Fibroblast of skin of abdomen (primary cell): ENCODE measurements around the gene ONECUT1. TPM values are rescaled to one million over a fixed set of nuclear protein-coding genes. Genes with fewer than 3 reads are reported as not detected.
"Not testable (repeated sequence)": the region's sequence is repeated elsewhere in the genome, so short reads cannot be mapped to it uniquely, and the experiment has no call there.

Source experiments
- DNase-seq: peaks from one replicate; pipeline ENCODE4 v3.0.0-alpha.2; 2013
- polyA plus RNA-seq, 2 experiments: library from polyadenylated mRNA; unstranded; fragments of 120-200 nt; gene quantifications; one replicate each; pipeline ENCODE4 v1.2.1, GENCODE V29; 2013; ENCODE audit not compliant: insufficient read length in 2 of 2

The ONECUT1 gene
- not detected for polyA plus RNA-seq (2013, experiment 1 of 2; ENCODE audit: insufficient read length)
- not detected for polyA plus RNA-seq (2013, experiment 2 of 2; ENCODE audit: insufficient read length)

DNA sequence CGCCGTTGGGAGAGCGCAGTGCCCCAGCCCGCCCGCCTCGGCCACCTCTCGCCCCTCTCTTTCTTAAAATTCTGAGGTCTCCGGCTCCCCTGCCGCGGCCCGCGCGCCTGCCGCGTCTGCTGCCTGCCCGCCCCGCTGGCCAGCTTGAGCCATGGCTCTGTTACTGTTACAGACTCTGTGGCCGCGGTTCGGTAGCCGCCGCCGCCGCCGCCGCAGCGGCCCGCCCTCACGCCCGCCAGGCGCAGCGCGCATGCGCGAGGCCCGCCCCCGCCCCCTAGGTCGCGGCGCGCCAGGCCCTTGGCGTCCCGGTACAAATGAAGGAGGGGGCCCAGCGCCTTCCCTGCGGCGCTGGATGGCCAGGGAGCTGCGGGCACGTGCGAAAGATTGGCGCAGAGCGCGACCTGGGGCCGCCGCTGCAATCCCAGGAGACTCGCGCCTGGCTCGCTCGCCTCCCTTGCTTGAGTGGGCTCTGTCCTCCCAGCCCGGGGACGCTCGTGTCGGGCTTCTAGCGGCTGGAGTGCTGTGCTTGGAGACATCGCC lies at the start of gene ONECUT1:
Gene ONECUT1, minus strand, starts transcription at position 168 of the 540 bp plus-strand sequence. CDS start 452 bp downstream, outside the sequence.
- peak; percentile 42 for DNase-seq

DNA sequence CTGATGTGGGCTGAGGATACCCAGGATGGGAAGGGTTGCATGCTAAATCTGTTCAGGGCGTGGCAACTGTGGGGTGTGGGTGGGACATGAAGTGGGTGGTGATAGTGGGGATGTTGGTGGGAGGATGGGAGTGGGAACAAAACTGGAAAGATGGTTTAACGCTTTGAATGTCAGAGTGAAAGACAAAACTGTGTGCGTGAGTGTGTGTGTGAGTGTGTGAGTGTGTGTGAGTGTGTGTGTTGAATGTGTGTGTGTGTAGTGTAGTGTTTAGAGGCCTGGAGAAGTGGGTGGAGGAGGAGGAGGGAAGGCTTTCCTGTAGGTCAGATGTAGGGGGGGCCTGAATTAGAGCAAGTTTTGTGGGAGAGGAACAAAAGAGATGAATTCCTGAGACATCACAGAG lies 44.2 kb upstream of the ONECUT1 start:
- no peak for DNase-seq

DNA sequence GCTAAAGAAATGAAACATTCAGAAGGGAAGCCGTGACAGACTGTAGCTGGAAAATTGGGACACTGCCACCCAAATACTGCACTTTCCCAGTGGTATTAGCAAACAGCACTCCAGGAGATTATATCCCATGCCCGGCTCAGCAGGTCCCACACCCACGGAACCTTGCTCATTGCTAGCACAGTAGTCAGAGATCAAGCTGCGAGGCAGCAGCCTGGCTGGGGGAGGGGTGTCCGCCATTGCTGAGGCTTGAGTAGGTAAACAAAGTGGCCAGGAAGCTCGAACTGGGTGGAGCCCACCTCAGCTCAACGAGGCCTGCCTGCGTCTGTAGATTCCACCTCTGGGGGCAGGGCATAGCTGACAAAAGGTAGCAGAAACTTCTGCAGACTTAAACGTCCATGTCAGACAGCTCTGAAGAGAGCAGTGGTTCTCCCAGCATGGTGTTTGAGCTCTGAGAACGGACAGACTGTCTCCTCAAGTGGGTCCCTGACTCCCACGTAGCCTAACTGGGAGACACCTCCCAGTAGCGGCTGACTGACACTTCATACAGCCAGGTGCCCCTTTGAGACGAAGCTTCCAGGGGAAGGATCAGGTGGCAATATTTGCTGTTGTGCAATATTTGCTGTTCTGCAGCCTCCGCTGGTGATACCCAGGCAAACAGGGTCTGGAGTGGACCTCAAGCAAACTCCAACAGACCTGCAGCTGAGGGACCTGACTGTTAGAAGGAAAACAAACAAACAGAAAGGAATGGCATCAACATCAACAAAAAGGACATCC lies 34.2 kb upstream of the ONECUT1 start:
- not testable (repeated sequence) for DNase-seq

DNA sequence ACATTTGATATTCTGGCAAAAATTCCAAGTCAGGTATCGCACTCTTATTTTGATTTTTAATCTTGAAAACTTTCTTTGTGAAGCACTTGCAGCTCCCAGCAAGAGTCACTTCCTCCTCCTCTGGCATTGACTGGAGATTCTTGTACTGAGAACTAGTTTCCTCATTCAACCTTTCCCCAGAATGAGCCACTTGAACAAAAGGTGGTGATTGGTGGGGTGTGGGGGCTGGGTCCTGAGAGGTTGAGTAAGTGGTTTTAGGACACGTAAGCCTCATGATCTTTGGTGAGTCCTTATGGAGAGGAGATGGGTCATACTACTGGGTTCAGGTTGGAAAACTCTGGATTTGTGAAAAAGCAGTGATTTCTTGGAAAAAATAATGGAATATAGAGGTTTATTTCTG lies 32.3 kb upstream of the ONECUT1 start:
- DNase-seq: no peak

DNA sequence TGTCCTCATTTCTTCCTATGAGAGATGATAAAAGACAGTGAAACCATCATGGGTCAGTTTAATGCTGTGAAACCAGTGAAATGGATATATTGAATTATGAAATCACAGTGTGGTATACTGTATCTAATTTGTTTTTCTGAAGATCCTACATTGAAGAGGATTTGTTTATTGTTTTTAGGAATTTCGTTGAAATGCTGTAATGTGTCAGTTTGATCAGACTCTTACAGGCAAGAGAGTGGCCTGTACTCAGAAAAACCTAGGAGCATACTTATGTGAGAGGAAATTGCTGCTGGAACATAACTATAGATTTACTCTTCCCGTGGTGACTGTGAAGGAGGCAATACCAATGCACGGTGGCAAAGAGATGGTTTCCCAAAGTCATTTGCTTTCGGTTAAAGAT lies 29.1 kb upstream of the ONECUT1 start:
- no peak for DNase-seq

DNA sequence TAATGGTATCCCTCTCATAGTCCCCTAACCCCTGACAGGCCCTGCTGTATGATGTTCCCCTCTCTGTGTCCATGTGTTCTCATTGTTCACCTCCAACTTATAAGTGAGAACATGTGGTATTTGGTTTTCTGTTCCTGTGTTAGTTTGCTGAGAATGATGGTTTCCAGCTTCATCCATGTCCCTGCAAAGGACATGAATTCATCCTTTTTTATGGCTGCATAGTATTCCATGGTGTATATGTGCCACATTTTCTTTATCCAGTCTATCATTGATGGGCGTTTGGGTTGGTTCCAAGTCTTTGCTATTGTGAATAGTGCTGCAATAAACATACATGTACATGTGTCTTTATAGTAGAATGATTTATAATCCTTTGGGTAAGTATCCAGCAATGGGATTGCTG lies 25.8 kb upstream of the ONECUT1 start:
- not testable (repeated sequence) for DNase-seq

DNA sequence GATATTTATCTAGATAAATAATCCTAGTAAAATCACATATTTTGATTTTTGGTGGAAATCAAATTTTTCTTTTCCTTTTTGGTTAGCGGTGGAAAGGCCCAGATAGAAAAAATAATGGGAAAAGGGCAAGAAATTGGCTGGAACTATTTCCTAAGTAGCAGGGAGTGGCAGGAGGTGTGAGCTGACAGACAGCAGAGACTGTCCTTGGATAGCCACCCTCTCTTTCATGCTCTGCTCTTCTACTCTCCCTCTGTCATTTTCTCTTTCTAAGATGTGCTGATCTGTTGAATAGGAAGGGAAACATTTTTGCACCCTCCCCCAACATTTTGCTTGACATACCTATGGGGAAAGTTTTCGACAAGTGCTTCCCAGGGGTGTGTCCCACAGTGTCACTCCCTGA lies 18.9 kb upstream of the ONECUT1 start:
- no peak for DNase-seq

DNA sequence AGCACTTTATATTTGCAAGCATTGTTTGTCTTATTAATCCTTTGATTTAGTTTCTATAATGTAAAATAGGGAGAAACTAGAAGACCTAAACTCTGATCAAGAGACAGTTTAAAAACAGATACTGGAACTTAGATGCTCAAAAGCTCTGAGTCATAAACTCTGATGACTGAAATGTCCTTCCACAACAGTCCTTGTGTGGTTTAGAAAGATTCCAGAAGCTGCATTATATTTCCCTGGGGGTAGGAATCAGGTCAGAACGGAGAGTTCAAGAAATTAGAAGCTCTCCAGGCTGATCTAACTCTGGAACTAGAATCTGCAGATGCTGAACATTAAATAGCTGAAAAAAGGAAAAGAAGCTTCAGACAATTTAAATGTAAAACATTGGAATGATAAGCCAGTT lies 18.3 kb upstream of the ONECUT1 start:
- no peak for DNase-seq

DNA sequence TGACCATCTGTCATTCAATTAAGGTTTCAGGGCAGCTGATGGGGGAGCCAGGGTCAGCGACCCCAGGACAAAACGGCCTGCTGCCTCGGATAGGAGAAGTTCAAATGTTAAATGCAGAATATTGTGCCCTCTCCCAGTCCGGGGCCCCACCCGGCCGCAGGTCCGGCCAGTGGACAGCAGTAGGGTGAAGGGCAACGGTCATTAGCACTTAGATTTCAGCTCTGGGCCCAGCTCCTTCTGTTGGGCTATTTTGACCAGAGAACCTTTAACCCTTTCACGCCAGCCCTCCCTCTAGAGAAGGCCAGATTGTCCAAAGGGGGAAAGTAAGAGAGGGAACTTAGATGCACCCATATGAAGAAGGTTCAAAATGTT lies 16.1 kb upstream of the ONECUT1 start:
- DNase-seq: no peak

DNA sequence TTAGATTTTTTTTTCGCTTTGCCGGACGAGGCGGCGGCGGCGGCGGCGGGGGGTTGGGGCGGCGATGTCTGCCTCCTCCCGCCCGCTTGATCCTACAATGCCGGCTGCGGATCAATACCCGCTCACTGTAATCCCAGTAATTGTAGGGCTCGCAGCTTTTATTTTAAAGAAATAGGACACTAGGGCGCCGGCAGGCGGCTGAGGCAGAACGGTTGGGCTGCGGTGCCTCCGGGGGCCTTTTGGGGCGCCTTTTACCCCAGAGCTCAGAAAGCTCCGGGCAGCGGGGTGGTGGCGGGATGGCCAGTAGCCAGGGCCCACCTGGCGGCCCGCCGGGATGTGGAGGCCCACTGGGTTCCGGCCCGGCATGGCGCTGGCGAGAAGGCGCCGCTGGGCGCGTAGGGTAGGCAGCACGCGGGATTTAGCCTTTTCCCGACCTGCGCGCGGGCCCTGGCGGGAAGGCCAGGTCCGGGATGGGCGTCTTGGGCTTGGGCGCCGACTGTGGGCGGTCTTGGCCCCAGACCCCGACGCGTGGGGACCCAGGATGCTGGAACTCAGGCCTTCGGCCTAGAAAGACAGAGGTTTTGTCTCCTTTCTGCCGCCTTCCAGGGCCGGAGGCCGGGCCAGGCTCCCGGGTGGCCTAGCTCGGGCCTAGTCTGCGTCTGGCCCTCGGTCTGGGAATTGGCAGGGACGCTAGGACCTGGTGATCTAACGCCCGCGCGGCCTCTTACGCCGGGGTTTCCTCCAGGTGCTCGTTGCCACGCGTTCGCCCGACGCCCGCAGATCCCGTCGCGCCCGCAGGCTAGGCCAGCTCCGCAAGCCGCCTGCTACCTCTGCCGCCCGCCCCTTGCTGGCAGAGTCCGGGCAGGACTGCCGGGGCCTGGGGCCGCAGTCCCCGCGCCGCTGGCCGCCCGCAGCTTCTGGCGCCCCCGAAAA lies 15.5 kb upstream of the ONECUT1 start:
- no peak for DNase-seq

DNA sequence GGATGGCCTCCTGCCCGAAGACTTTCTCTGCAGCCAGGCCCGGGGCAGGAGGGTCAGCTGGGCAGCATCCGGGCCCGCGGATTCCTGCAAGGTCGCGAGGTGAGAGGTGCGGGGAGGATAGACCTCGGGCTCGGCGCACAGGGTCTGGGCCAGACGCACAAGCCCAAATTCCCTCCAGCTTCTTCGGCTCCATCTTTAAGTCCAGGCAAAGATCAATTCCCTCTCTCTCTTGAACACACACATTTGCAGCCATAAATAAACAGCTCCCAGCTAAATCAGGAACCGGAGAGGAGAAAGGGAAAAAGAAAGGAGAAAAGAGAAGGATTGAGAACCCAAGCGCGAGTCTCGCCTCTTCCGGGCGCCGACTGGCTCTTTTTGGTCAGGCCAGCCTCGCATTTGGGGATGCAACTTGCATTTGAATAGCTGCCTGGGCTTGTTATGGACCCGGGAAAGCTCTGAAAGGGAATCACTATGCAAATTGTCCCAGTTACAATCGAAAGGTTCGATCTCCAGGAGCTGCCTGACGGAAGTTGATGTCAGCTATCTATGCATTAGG lies 14.5 kb upstream of the ONECUT1 start:
- DNase-seq: no peak

DNA sequence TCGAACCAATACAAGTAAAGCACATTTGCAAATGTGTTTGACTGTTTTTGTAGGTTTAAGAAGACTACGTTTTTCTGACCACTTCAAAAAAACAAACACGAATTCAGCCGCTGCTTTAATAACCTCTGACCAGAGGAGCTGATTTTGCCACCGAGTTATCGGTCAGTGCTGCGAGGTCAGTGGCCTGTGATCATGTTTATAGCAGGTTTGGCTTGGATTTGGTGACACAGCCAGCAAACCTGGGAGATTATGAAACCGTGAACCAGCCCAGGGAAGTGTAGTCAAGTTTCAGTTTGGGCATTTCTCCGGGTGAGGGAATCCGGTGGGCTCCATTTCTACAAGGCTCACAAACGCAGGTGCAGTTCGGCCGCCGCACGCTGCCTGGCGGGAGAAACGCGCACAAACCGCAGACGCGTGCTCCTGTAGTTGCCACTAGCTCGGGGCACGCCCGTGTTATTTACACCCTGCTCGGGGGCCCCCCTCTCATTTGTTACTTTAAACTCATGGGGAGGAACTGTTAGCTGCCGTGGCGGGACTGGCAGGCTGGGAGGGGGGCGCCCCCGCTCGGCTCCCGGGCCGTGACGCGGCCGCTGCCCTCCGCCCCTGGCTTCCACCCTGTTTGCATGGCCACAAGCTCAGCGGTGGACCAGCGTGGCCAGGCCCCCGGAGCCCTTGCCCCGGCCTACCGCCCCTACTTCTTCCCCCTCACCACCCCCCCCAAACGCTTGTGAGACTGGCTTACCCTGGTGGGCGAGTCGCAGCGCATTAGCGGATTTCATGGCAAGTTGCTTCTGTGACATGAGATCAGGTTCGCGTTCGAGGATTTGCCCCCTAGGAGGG lies 13.6 kb upstream of the ONECUT1 start:
- DNase-seq: no peak

DNA sequence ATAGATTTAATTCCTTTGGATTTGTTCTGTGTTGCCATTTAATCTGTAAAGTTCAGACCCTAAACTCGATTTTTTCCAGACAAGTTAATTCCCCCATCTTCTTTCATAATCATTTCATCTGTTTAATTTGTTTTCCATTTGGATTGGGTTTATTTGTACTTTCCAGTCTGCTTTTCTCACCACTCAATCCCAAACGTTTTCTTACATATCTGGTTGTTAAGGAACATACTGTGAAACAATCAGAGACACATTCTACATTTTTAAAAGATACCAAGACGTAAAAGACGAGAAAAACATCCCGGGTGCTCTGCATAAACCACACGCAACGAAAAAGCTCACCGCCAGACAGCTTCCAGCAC lies 13.0 kb upstream of the ONECUT1 start:
- no peak for DNase-seq

DNA sequence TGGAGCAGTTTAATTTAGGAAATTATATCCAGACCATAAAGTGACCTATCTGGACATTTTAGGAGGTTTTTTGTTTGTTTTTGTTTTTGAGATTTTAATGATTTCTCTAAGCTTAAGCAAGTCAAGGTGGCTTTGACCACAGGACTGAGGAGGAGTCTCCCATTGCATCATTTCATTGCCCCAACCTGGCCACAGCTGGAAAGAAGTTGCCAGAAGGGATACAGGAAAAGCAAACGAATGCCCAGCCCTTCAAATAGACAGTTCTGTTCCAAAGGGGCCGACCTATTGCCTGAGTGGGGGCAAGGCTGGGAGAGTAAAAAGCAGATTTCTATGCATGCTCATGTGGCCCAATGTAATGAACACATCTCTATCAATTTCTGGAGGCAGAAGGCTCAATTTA lies 12.0 kb upstream of the ONECUT1 start:
- no peak for DNase-seq

DNA sequence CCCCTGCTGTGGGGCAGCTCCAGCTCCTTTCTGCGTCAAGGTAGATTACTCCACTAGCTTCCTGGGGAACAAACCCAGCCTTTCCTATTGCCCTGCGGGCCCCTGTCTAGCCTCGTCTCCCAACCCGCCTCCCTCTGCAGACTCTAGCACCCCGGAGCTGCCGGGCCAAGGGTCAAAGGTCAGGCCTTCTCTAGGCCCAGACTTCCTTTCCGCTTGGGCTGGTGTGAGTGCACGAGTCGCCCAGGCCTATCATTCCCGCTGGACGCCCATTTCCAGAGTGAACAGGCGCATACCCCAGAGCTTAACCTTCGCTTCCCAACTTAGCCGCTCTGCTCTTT lies 11.6 kb upstream of the ONECUT1 start:
- no peak for DNase-seq

DNA sequence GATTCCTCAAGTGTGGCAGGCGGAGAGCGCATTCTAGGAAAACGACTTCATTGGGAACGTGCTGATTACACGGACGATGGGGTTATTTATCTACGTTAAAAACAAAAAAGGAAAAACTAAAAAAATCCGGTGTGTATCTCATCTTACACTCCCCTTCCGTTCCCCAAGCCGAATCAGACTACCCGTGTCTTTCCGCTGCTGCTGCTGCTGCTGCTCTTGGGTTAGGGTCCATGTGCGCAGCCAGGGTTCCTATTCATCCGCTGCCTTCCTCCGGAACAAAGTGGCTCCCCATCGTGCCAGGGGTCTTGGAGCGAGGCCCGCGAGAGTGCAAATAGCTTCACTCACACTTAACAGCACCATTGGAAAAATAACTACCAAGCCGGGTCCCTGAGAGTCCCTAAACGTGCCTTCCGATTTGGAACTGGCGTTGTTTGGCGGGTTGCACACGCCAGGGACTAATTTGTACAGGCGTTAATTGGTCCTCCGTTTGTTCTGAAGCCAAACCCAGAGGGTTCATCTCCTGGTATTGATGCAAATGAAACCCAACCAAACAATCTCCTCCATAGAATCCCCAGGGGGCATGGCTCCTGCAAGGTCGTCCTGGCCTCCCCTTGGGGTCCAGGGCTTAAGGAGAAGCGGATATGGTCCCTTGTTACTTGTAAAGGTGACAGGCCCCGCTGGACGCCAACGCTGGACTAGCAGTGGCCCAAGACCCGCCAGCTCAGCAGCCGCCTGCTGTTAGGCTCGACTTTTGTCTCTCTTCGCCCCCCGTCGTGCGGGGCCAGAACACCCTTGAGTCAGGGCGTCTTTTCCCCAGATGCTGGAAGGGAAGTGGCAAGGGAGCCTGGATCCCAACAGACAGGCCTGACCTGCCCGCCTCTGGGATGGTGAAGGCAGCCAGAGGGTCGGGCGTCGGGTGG lies 11.0 kb upstream of the ONECUT1 start:
- no peak for DNase-seq

DNA sequence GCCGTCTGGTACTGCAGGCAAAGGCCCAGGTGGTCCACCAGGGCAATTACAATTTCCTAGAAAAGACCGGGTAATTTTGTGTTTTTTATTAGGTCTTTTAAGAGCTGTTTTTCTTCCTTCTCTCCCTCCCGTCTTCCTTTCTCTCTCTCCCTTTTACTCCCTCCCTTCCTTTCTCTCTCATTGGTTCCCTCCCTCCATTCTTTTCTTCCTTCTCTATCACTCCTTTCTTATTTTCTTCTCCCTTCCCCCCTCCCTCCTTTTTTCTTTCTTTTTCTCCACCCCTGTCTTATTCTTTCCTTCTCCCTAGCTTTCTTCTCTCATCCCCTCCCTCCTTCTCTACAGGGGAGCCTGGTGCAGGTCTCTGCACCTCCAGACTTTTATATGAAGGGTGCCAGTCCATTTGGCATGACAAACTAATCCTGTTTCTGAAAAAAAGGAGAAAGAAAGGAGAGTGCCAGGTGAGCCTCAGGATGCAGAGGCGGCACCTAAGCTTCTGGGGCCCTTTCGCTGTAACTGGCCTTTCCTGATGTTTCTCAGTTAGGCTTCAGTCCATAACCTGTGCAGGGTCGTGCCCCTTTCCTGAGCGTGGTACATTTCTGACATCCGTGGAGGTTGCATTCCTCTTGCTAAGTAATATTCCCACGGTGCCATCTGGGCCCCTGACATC lies 9.1 kb upstream of the ONECUT1 start:
- DNase-seq: no peak

DNA sequence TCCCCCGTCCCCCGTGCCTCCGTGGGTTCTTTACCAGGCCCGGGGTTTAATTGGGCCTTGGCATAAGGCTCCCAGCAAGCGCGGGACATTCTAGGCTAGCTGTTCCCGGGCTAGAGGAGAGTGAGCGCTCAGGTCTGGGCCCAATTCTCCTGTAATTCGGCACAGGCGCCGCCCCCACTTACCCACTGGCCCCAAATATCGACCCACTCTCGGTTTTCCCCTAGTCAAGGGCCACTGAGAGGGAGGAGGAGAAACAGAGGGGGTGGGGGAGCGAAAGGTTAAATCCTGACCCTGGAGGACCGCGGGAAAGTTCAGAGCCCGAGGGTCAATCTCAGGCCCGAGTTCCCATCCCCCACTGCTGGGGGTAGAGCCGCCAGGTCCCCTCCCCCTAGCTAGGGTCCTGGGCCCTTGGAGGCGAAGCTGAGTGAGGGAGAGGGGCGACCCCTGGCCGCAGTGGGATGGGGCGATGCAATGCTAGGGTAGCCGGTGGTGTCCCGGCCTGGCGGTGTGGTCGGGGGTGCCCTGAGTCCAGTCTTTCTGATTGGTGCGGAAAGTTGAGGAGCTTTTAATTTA lies 8.5 kb upstream of the ONECUT1 start:
- DNase-seq: no peak

DNA sequence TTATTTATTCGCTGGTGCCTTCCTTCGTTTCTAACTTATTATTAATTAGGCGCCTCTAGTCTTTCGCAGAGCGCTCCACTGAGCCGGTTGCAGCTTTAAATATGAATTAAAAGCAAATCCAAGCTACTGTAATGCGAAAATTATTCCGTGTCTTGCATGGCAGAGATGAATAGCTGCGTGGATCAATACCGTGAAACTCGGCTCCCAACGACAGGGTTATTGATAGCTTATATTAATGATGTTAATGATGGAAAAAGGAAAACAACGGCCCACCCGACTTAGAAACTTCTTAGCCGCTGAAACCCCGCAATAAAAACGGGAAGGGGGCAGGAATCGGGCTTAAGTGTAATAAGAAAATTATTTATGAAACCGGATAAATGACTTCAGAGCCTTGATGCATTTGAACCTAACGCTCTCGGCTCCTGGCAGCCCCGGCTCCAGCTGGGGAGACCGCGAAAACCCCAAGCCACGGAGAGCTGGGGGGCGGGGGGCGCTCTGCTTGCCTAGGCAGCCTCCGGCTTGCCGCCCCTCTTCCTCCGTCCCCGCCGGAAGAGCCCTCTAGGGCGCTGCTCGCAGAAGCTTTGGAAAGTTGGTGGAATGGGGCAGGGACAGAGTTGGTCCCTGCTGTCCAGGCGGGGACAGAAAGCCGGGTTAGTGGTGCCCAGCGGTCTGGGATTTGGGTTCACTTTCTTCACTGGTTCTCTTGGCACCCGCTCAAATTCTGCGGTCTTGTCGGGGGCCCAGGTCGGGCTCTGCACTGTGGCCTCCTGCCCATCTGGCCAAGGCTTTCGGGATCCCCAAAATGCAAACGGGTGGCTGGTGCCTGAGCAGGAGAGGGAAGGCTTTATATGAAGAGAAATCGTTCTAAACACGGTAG lies 7.7 kb upstream of the ONECUT1 start:
- no peak for DNase-seq
